Prostate gland (tissue), 2 donors: ENCODE measurements around the gene HSDL1. TPM values are rescaled to one million over a fixed set of nuclear protein-coding genes. Genes with fewer than 3 reads are reported as not detected.

ENCODE experiments used
- DNase-seq: peaks from one replicate; pipeline ENCODE4 v3.0.0-alpha.2; 2019; ENCODE audit warnings: low spot score
- H3K27ac ChIP-seq, 2 donors: fragments of 200-600 bp; sonication (generic); 2 replicates each; pipeline ENCODE4 v1.5.1; 2017 to 2019
- H3K27me3 ChIP-seq: fragments of 200-600 bp; sonication (generic); replicated peaks from 2 replicates; pipeline ENCODE4 v1.5.1; 2019; ENCODE audit not compliant: insufficient read depth
- H3K36me3 ChIP-seq, 2 donors: fragments of 200-600 bp; sonication (generic); 1 replicate in 1 of 2; 2 replicates in 1 of 2; pipeline versions ENCODE4 v1.5.1 to v1.8.1; 2017 to 2019
- H3K4me1 ChIP-seq: fragments of 200-600 bp; sonication (generic); replicated peaks from 2 replicates; pipeline ENCODE4 v1.5.1; 2019
- H3K4me3 ChIP-seq, 2 donors: fragments of 200-600 bp; sonication (generic); 2 replicates each; pipeline ENCODE4 v1.5.1; 2017 to 2019
- H3K9me3 ChIP-seq: fragments of 200-600 bp; sonication (generic); 2 replicates; pipeline ENCODE4 v1.5.1; 2017
- CTCF ChIP-seq, 4 experiments: fragments of 200-600 bp in 2 of 4; fragments of 450-650 bp in 2 of 4; sonication (generic) in 2 of 4; IDR thresholded peaks; 1 replicate in 3 of 4; 2 replicates in 1 of 4; pipeline ENCODE4 v1.5.1; 2016 to 2019; ENCODE audit warnings: antibody characterized with exemption in 4 of 4, mild to moderate bottlenecking in 2 of 4, moderate library complexity in 2 of 4
- POLR2A ChIP-seq: fragments of 450-650 bp; IDR thresholded peaks from one replicate; pipeline ENCODE4 v1.6.1; 2016; ENCODE audit warnings: antibody characterized with exemption, mild to moderate bottlenecking
- POLR2AphosphoS5 ChIP-seq: sonication (generic); formaldehyde crosslinking; IDR thresholded peaks from one replicate; pipeline ENCODE4 v1.6.1; 2017; ENCODE audit warnings: antibody characterized with exemption
- WGBS: methylation state at CpG from one replicate; pipeline ENCODE4 v1.1.5; 2018; 5-methylcytosine and 5-hydroxymethylcytosine counted together
- intact Hi-C: fragments of 100-400 bp; cut with DNase I; formaldehyde crosslinking; loops from one replicate; pipeline ENCODE4 v1.14.2; 2022
- total RNA-seq, 2 donors: library from RNA; depleted of rRNA; stranded (reverse); fragments of >200 nt; gene quantifications; one replicate each; pipeline ENCODE4 v1.1.0, GENCODE V29; 2016

The HSDL1 gene
- total RNA-seq, 2 donors from 2014 or later, result 12.0 to 17.3 TPM

GRCh38 chr16:84105301-84105815, 39.6 kb downstream of the HSDL1 start:
- no peak for DNase-seq
- H3K27ac ChIP-seq, result no peak overlapping the region
- no peaks in the 10 kb centered on the region for H3K27me3 ChIP-seq
- no peaks in the 10 kb centered on the region for H3K36me3 ChIP-seq
- no peaks in the 10 kb centered on the region for H3K4me1 ChIP-seq
- no peaks in the 10 kb centered on the region for H3K9me3 ChIP-seq
- intact Hi-C loops, result no loop called here
- TF ChIP-seq CTCF (IDR thresholded peaks at IDR 0.05), result no peak
- no peak for TF ChIP-seq POLR2AphosphoS5
- TF ChIP-seq POLR2A, result no peak
- 54% methylated on average over 12 of the region's 12 CpGs for WGBS
- no peak overlapping the region for H3K4me3 ChIP-seq

- 73% methylated on average over 3 of the region's 3 CpGs for WGBS
- H3K36me3 ChIP-seq, result no peaks in the 10 kb centered on the region
- no peak for DNase-seq
- intact Hi-C loops, result no loop called here
- TF ChIP-seq CTCF (IDR thresholded peaks at IDR 0.05) (no peak), POLR2A (no peak), POLR2AphosphoS5 (no peak)
- no peak overlapping the region for H3K4me3 ChIP-seq
- H3K27ac ChIP-seq, result no peak overlapping the region
- no peaks in the 10 kb centered on the region for H3K27me3 ChIP-seq
- H3K9me3 ChIP-seq, result no peaks in the 10 kb centered on the region
- no peaks in the 10 kb centered on the region for H3K4me1 ChIP-seq
Measured at GRCh38 chr16:84104231-84104630, 40.7 kb downstream of the HSDL1 start.

DNA sequence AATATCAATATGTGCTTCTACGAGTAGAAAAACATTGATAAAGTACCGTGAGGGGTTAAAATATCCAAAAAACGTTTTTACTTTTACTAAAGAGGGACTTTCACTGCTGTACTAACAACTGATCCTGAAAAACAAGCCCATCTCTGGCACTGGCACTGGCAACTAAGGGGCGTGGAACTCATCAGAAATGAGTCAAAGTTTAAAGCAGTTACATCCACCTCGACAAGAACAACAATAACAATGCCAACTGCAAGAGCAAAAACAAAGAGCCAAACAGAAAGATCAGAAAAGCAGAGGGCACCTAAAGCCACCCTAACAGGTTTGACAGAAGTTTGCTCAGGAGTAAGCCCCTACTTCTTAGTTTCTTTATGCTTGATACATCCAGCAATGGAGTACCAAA, 41.3 kb downstream of the HSDL1 start:
- WGBS, result 34% methylated on average over 5 of the region's 5 CpGs
- peak overlapping the region; percentile 29 to 44 for H3K27ac ChIP-seq

DNA sequence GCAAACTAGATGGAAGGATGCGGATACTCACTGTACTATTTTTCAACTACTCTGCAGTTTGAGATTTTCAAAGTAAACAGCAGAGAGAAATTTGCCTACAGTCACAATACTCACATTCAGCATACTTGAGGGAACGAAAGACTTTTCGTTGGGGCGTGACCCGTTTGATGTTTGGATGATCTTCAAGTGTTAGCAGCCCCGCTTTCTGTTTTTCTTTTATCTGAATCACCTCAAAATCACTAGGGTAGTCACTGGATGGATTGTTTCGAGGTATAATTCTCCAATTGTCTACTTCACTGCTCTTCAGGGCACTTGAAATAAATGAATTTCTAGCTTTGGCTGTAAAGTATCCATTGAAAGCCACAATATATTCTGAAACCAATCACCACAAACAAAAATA, 46.0 kb downstream of the HSDL1 start:
- no peak for DNase-seq
- Histone ChIP-seq H3K36me3 (no peaks in the 10 kb centered on the region), H3K4me1 (peaks cover 4% of the 10 kb centered on the region), H3K27me3 (no peaks in the 10 kb centered on the region), H3K27ac (no peak overlapping the region), H3K9me3 (no peaks in the 10 kb centered on the region), H3K4me3 (no peak overlapping the region)
- intact Hi-C loops, result no loop called here
- WGBS, result 68% methylated on average over 7 of the region's 7 CpGs
- no peak for TF ChIP-seq POLR2AphosphoS5
- TF ChIP-seq POLR2A, result no peak
- TF ChIP-seq CTCF (IDR thresholded peaks at IDR 0.05), result no peak

More for the DNA sequence above, 41.3 kb downstream of the HSDL1 start:
- DNase-seq, result no peak
- Histone ChIP-seq H3K4me3 (no peak overlapping the region), H3K9me3 (no peaks in the 10 kb centered on the region), H3K36me3 (no peaks in the 10 kb centered on the region), H3K27me3 (no peaks in the 10 kb centered on the region), H3K4me1 (no peaks in the 10 kb centered on the region)
- TF ChIP-seq CTCF (IDR thresholded peaks at IDR 0.05), result no peak
- TF ChIP-seq POLR2A, result no peak
- TF ChIP-seq POLR2AphosphoS5, result no peak
- intact Hi-C loops, result no loop called here

DNA sequence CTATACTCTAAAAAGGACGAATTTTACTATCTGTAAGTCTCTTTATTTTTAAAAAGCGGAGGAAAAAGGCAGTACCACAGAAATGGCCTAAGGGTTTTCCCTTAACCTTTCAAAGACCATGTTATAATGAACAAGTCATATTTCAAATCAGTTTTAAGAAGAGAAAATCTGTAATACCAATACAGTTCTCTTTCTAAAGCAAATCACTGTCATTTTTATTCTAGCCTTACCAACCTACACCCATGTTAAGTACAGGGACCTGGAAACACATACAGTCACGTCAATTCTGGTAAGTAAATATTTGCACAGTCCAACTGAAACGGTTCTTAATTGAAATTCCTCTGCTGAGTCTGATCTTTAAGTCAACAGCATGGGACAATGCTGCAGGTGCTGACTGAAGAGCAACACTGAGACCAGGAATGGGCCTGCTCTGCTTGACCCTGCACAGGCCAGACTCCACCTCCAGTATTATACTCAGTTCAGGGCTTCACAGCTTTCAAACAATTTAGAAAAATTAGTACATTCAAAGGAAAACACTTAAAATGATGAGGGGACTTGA, 48.5 kb downstream of the HSDL1 start:
- WGBS, result 49% methylated on average over 4 of the region's 4 CpGs
- Histone ChIP-seq H3K27me3 (no peaks in the 10 kb centered on the region), H3K27ac (peak overlapping the region; percentile 46 to 72), H3K36me3 (peaks cover 0 to 14% of the 10 kb centered on the region in 2 donors), H3K4me3 (no peak overlapping the region), H3K9me3 (no peaks in the 10 kb centered on the region), H3K4me1 (peaks cover 4% of the 10 kb centered on the region)
- intact Hi-C loops, result no loop called here
- TF ChIP-seq POLR2AphosphoS5 (peak; percentile 95), POLR2A (no peak), CTCF (IDR thresholded peaks at IDR 0.05) (peak in 1 of 4 experiments; percentile 4)
- DNase-seq, result peak; percentile 72
